ENCODE results near the gene WIPF3. TPM values are rescaled to one million over a fixed set of nuclear protein-coding genes. Genes with fewer than 3 reads are reported as not detected.

The WIPF3 gene
- total RNA-seq, 1 experiment from 2014 or later = 11.6 TPM

DNA sequence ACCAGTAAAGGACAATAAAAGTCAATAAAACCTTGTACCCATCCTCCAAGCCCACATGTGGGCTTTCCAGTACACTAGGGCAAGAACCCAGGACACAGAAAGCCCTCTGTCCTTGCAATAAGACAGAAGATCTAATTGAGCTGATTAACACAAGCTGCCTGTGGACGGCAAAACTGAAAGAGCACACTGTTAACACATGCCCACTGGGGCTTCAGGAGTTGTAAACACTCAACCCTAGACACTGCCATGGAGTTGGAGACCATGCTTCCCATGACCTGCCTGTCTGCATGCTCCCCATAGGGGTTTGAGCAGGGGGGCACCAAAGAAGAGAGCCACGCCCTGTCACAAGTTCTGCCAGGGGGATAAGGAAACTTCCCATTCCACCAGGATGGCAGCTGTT is 22.6 kb upstream of the WIPF3 start:
- Histone ChIP-seq H3K23me2 (ENCODE audit: insufficient read length, low read depth, low read length, poor library complexity, severe bottlenecking) (no peaks in the 10 kb centered on the region), H3K4me1 (ENCODE audit: insufficient read depth, low read length) (no peaks in the 10 kb centered on the region), H3K4ac (ENCODE audit: low read depth, low read length) (no peak overlapping the region), H2AFZ (ENCODE audit: low read length) (no peak overlapping the region), H3K4me2 (ENCODE audit: insufficient read depth, insufficient read length, low read length) (no peak overlapping the region), H3T11ph (ENCODE audit: low read length) (no peak overlapping the region), H2AK5ac (ENCODE audit: insufficient read length, low read length) (no peak overlapping the region), H4K8ac (replicated peaks; ENCODE audit: insufficient read length, low read depth, low read length) (no peak overlapping the region), H2BK12ac (ENCODE audit: insufficient read length, low read depth, low read length) (no peak overlapping the region), H3K14ac (ENCODE audit: insufficient read depth, low read length) (no peak overlapping the region), H3K23ac (ENCODE audit: insufficient read length, low read depth, low read length) (no peak overlapping the region), H2BK20ac (ENCODE audit: low read depth, low read length, poor library complexity, severe bottlenecking) (no peak overlapping the region), H2BK120ac (ENCODE audit: low read depth, low read length, poor library complexity, severe bottlenecking) (no peak overlapping the region), H3K27ac (ENCODE audit: insufficient read length, low read depth, low read length) (no peak overlapping the region), H4K91ac (ENCODE audit: insufficient read length, low read depth, low read length) (no peak overlapping the region), H3K56ac (ENCODE audit: insufficient read length, low read depth, low read length) (no peak overlapping the region), H4K20me1 (ENCODE audit: control insufficient read depth, insufficient read depth, insufficient read length) (no peaks in the 10 kb centered on the region), H3K9me3 (ENCODE audit: control insufficient read depth, low read depth, low read length) (no peaks in the 10 kb centered on the region), H4K5ac (ENCODE audit: insufficient read length, low read depth, low read length) (no peak overlapping the region), H2BK5ac (ENCODE audit: insufficient read length, low read length) (no peak overlapping the region), H2BK15ac (ENCODE audit: low read depth, low read length) (no peak overlapping the region), H3K79me2 (ENCODE audit: insufficient read depth, low read length) (no peaks in the 10 kb centered on the region), H3K27me3 (ENCODE audit: insufficient read depth, low read length) (no peaks in the 10 kb centered on the region), H3K79me1 (ENCODE audit: insufficient read depth, low read depth, low read length, poor library complexity, severe bottlenecking) (no peaks in the 10 kb centered on the region), H3K9ac (ENCODE audit: extremely low read depth, insufficient read length, low read length) (no peak overlapping the region), H3K18ac (ENCODE audit: insufficient read length, low read depth, low read length) (no peak overlapping the region)
- H3K27ac Mint-ChIP-seq = no peak overlapping the region
- no peak for DNase-seq
- no peak overlapping the region for H3K4me3 Mint-ChIP-seq
- H3K4me1 Mint-ChIP-seq = peaks cover 0 to 3% of the 10 kb centered on the region in 2 experiments; a peak in 1 of 4 replicates
- WGBS (ENCODE audit: extremely low coverage, insufficient read length, low lambda C conversion rate) = no CpG with 5 or more reads among the region's 2 CpGs
- peaks cover 3% of the 10 kb centered on the region for H3K27me3 Mint-ChIP-seq (ENCODE audit: low read depth)
- H3K36me3 Mint-ChIP-seq (ENCODE audit: insufficient read depth in 1 of 3, low read depth in 3 of 3) = no peaks in the 10 kb centered on the region
- no peaks in the 10 kb centered on the region; a peak in 2 of 5 replicates for H3K9me3 Mint-ChIP-seq
- TF ChIP-seq, protein P1, sequence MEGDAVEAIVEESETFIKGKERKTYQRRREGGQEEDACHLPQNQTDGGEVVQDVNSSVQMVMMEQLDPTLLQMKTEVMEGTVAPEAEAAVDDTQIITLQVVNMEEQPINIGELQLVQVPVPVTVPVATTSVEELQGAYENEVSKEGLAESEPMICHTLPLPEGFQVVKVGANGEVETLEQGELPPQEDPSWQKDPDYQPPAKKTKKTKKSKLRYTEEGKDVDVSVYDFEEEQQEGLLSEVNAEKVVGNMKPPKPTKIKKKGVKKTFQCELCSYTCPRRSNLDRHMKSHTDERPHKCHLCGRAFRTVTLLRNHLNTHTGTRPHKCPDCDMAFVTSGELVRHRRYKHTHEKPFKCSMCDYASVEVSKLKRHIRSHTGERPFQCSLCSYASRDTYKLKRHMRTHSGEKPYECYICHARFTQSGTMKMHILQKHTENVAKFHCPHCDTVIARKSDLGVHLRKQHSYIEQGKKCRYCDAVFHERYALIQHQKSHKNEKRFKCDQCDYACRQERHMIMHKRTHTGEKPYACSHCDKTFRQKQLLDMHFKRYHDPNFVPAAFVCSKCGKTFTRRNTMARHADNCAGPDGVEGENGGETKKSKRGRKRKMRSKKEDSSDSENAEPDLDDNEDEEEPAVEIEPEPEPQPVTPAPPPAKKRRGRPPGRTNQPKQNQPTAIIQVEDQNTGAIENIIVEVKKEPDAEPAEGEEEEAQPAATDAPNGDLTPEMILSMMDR (conservative IDR thresholded peaks at IDR 0.05) = no peak

Data from H9 (cell line).